ENCODE measurements around the gene WDR76.

GRCh38 chr15:43895586-43895985 is 68.8 kb downstream of the WDR76 start:
- no peak for TF ChIP-seq GATA3 (IDR thresholded peaks at IDR 0.05; ENCODE audit: low read depth, low read length)
- TF ChIP-seq GATA2 (IDR thresholded peaks at IDR 0.05; ENCODE audit: low read depth, low read length) = no peak

Measured in SH-SY5Y (cell line).